HG03095 (cell line): ENCODE results near the gene CD244.
A peak's percentile ranks its signal among the peaks of the same experiment; 100 is the strongest.
"Not testable (repeated sequence)": the region's sequence is repeated elsewhere in the genome, so short reads cannot be mapped to it uniquely, and the experiment has no call there.

ENCODE experiments used
- ATAC-seq: cut with Tn5 transposase; IDR thresholded peaks from one replicate; pipeline ENCODE4 v1.9.1; 2021; ENCODE audit warnings: moderate library complexity; ENCODE audit not compliant: unreplicated experiment

CD244 gene, protein sequence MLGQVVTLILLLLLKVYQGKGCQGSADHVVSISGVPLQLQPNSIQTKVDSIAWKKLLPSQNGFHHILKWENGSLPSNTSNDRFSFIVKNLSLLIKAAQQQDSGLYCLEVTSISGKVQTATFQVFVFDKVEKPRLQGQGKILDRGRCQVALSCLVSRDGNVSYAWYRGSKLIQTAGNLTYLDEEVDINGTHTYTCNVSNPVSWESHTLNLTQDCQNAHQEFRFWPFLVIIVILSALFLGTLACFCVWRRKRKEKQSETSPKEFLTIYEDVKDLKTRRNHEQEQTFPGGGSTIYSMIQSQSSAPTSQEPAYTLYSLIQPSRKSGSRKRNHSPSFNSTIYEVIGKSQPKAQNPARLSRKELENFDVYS

GRCh38 chr1:160862203-160863060 lies at the start of gene CD244:
CD244 (minus strand) TSS chr1:160862887; CDS start chr1:160862677, 210 bp downstream.
- ATAC-seq, result peak; percentile 81

DNA sequence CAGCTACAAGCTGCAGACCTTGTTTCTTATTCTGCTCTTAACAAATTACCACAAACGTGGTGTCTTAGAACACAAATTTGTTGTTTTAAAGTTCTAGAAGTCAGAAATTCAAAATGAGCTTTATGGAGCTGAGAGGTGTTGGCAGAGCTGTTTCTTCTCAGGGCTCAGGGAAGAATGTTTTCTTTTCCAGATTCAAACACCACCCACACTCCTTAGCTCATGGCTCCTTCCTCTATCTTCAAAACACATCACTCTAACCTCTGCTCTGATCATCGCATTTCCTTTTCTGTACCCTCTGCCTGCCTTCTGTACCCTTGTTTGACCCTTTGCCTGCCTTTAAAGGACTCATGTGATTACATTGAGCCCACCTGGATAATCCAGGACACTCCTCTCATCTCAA lies 49.2 kb upstream of the CD244 start:
- ATAC-seq, result no peak

DNA sequence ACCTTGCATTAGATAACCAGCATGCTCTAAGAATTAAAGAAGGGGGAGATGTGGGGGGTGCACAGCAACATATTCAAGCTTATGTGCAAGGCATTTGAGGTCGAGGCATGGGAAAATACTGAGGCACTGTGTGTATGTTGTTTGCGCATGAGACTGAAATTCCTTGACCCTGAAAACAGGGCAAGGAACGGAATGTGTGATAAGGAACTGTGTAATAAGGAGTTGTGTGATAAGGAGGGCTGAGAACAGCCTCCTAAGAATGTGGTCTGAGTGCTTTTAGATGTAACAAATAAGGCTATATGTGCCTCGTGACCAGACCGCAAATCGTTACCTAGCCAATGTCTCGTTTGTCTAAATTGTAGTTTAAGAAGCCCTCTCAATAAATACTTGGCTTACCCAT lies 48.8 kb upstream of the CD244 start:
- ATAC-seq, result no peak

DNA sequence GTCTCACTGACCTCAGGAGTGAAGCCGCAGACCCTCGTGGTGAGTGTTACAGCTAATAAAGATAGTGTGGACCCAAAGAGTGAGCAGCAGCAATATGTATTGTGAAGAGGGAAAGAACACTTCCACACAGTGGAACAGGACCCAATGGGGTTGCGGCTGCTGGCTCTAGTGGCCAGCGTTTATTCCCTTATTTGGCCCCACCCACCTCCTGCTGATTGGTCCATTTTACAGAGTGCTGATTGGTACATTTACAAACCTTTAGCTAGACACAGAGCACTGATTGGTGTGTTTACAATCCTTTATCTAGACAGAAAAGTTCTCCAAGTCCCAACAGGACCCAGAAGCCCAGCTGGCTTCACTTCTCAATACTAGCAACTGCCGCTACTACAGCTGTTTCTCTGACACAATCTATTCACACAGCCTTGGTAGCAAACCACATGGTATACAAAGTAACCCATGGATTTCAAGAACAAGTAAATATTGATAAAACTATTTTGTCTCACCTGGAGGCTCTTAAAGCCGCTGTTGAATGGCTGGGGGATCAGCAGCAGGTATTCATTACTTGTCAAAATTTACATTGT lies 47.6 kb upstream of the CD244 start:
- ATAC-seq, result no peak

- no peak for ATAC-seq
These were observed 45.3 kb upstream of the CD244 start for GRCh38 chr1:160907976-160908375.

DNA sequence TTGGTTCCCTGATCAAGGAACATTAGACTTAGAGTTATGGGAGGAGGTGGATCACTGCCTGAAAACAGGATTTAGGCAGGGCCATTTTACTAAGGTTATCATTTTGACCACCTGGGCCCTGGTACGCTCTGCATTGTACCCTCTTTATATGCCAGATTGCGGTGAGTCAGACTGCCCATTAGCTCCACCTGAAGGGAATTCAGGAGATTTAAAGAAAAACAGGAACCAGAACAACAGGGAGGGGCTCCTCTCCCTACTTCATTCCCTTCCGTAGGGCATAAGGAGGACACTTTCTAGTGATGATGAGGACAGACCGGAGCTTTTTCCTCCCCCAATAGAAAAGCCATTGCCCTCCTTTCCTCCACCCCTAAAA lies 42.9 kb upstream of the CD244 start:
- no peak for ATAC-seq

DNA sequence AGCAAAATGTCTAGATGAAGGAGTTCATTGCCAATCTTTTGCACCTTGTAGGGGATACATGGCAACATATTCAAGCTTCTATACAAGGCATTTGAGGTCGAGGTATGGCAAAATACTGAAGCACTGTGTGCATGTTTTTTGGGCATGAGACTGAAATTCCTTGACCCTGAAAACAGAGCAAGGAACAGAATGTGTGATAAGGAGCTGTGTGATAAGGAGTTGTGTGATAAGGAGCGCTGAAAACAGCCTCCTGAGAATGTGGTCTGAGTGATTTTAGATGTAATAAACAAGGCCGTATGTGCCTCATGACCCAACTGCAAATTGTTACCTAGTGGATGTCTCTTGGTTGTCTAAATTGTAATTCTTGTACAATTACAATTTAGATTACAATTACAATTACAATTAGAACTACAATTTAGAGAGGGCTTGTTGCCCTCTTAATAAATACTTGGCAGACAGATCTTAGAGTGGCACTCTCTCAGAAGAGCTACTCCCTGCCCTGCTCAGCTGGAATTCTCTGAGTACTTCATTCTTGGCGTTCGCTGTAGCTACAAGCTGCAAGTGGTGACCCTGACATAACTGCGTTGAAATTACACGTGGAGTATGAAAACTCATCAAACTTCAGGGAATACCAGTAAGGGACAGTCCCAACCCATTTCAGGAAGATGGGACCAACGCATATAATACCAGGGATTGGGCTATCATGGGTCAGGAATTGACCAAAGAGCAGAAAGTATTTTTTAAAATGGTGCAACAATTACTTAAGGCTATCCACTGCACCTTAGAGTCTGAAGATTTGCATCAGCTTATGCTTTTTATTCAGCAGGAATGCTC lies 42.3 kb upstream of the CD244 start:
- no peak for ATAC-seq

- ATAC-seq, result not testable (repeated sequence)
These were observed 39.6 kb upstream of the CD244 start for GRCh38 chr1:160902251-160902650.

DNA sequence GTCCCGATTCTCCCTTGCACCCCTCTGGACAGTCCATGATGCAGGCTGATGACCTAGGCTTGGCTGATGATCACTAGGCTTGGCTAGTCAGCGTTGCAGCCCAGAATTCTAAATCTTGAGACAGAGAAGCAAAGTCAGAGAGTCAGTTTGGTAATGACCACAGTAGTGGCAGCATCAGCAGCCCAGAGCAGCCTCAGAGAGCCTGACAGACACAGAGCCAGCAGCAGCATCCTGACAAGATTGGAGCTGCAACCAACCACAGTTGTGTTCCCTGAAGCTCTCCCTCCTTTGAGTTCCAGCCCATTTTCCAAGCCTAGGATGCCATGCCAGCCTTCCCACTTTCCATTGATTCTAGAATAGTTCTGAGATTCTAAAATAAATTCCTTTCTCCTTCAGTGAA lies 39.1 kb upstream of the CD244 start:
- ATAC-seq, result no peak

GRCh38 chr1:160900683-160901082 lies 38.0 kb upstream of the CD244 start:
- not testable (repeated sequence) for ATAC-seq

DNA sequence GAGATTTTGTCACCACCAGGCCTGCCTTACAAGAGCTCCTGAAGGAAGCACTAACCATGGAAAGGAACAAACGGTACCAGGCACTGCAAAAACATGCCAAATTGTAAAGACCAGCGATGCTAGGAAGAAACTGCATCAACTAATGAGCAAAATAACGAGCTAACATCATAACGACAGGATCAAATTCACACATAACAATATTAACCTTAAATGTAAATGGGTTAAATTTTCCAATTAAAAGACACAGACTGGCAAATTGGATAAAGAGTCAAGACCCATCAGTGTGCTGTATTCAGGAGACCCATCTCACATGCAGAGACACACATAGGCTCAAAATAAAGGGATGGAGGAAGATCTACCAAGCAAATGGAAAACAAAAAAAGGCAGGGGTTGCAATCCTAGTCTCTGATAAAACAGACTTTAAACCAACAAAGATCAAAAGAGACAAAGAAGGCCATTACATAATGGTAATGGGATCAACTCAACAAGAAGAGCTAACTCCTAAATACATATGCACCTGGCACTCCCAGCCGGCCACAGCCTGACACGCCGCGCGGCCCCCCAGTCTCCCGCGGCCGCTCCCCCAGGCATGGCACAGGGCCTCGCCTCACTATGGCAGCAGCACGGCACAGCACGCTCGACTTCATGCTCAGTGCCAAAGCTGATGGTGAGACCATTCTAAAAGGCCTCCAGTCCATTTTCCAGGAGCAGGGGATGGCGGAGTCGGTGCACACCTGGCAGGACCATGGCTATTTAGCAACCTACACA lies 31.9 kb upstream of the CD244 start:
- ATAC-seq, result not testable (repeated sequence)

- no peak for ATAC-seq
These were observed 28.8 kb upstream of the CD244 start for GRCh38 chr1:160891474-160891873.

GRCh38 chr1:160888926-160889325 lies 26.2 kb upstream of the CD244 start:
- no peak for ATAC-seq

DNA sequence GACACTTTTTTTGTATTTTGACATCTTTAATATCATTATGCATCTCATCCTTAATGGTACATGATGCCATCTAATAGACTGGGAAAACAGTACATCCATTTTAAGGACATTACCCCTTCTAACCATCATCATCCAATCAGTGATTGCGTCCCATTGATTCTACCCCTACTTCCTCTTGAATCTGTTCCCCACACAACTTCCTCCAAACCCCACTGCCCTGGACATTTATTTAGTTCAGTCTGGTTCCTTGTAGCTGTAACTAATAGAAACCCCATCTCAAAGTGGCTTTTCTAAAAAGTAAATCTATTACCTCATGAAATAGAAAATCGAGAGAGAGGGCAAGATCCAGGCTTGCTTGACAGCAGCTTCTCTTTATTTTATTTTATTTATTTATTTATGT lies 24.4 kb upstream of the CD244 start:
- ATAC-seq, result no peak

DNA sequence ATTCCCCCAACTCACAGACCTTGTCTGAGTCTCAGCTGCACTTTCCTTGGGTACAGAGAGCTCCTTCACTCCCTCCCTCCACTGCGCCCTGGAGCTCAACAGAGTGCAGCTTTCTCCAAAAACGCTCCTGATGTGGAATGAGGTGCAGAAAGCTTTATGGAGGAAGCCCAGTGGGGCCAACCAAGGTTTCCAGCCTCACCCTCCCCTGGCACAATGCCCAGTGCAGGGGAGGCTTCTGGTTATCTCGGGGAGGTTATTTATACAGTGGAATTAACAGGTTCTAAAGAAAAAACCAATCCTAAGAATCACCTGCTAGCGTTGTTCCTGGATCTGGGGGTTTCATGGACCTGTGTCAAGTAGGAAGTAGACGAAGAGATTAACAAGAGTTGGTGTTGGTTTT lies 22.4 kb upstream of the CD244 start, which contains the start of gene ITLN1:
Gene ITLN1 (minus strand): TSS at position 139 of the 400 bp plus-strand sequence. CDS start 303 bp downstream, outside the sequence.
- no peak for ATAC-seq

- ATAC-seq, result no peak
These were observed 21.9 kb upstream of the CD244 start for GRCh38 chr1:160884579-160884978.

GRCh38 chr1:160883581-160884513 lies 21.2 kb upstream of the CD244 start:
- ATAC-seq, result no peak

- no peak for ATAC-seq
These were observed 19.9 kb upstream of the CD244 start for GRCh38 chr1:160882582-160882981.

DNA sequence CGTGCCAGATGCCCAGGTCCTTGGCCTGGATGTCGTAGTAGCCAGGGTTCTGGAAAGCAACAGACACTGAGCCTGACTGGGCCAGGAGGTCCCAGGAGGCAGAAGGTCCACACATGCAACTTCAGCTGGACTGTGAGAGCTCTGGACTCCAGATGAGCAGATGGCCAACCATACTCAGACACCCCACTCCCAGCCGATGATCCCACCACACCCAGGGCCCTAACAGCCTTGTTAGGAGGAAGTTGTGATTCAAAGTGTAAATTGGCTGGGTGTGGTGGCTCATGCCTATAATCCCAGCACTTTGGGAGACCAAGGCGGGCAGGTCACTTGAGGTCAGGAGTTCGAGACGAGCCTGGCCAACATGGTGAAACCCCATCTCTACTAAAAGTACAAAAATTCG lies 18.6 kb upstream of the CD244 start:
- ATAC-seq, result not testable (repeated sequence)
